Fibroblast of villous mesenchyme (primary cell): Measurements from ENCODE around the gene KRT77. TPM values are rescaled to one million over a fixed set of nuclear protein-coding genes. Genes with fewer than 3 reads are reported as not detected.

Source experiments
- DNase-seq: peaks from one replicate; pipeline ENCODE4 v3.0.0-alpha.2; 2010; ENCODE audit warnings: low read depth
- H3K4me3 ChIP-seq: 2 replicates; pipeline ENCODE4 v1.5.1; 2011; ENCODE audit warnings: low read depth, mild to moderate bottlenecking, low read length
- total RNA-seq: library from RNA; depleted of rRNA; stranded (reverse); fragments of >200 nt; gene quantifications from 2 replicates; pipeline ENCODE4 v1.2.3, GENCODE V29; 2012
- TF ChIP-seq, protein P1 (sequence below): IDR thresholded peaks from 2 replicates; pipeline ENCODE4 v1.5.1; 2012; ENCODE audit warnings: low read depth, mild to moderate bottlenecking, low read length; ENCODE audit not compliant: insufficient read depth

KRT77 gene
- total RNA-seq, 1 donor = not detected

DNA sequence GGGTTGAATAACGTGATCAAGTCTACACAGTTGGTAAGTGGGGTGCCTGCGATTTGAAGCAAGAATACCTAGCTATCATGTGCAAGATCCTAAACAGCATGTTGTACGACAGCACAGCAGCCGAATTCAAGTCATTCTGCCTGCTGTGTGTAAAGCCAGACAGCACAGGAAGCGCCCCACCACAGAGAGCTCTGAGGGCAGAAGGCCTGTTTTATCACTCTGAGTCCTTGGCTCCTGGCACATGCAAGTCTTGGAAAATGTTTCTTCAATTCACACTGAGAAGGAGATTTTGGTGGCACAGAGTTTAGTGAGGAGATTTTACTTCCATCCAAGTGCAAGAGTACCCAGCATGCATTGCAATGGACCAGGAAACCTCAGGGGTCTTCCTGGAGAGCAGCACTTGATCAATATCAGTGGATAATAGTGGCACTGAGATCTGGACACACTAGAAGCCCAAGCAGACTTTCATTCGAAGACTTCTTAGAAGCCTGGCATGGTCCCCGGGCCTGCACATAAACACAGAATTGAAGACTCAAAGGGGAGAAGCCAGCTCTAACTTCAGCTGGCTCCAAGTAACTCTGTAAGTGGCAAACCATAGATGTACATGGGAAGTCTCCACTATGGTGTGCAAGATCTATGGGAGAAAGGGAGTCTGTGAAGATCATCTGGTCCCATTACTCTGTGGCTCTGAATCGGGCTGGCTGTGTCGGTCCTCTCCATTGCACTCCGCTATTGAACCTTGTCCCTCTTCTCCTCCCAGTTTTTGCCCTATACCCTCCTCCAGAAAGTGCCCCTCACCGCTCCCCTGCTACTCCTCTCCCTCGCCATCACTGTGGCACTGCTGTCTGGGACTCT lies 21.6 kb downstream of the KRT77 start:
- TF ChIP-seq, protein P1, sequence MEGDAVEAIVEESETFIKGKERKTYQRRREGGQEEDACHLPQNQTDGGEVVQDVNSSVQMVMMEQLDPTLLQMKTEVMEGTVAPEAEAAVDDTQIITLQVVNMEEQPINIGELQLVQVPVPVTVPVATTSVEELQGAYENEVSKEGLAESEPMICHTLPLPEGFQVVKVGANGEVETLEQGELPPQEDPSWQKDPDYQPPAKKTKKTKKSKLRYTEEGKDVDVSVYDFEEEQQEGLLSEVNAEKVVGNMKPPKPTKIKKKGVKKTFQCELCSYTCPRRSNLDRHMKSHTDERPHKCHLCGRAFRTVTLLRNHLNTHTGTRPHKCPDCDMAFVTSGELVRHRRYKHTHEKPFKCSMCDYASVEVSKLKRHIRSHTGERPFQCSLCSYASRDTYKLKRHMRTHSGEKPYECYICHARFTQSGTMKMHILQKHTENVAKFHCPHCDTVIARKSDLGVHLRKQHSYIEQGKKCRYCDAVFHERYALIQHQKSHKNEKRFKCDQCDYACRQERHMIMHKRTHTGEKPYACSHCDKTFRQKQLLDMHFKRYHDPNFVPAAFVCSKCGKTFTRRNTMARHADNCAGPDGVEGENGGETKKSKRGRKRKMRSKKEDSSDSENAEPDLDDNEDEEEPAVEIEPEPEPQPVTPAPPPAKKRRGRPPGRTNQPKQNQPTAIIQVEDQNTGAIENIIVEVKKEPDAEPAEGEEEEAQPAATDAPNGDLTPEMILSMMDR = no peak
- no peak for DNase-seq

DNA sequence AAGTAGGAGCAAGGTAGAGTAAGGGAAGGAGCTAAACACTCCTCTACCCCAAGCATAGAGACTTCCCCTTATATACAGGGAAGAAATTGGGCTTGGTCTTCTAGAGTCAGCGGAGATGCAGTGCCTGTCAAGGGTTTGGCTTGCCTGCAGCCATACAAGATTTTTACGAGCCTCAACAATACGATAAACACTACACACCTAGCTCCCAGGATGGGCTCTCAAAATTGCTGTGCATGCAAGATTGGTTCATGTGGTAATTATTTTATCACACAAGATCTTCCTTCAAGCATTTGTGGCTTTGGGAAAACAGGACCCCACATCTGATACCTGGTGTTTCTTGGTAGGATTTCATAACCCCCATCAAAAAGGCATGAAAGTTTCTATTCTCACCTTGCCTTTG lies 23.0 kb downstream of the KRT77 start, which contains the start of gene KRT1:
KRT1 (minus strand) TSS at position 45 of the 400 bp plus-strand sequence. CDS start 59 bp downstream, outside the sequence.
- no peak for DNase-seq
- H3K4me3 ChIP-seq = no peak within 1 kb of the TSS
- TF ChIP-seq, protein P1 = no peak

More for the DNA sequence above, 21.6 kb downstream of the KRT77 start:
- H3K4me3 ChIP-seq = no peak overlapping the region

DNA sequence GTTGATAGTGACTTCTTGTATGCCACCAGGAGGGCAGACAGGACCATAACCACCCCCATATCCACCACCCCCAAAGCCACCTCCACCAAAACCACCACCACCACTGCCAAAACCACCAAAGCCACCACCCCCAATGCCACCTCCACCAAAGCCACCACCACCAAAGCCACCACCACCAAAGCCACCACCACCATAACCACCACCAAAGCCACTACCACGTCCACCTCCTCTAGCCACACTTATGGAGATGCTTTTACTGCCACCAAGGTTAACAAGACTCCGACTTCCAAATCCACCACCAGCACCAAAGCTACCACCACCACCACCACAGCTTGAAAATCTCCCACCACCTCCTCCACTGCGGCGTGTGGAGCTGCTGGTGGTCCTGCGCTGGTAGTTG lies 23.4 kb downstream of the KRT77 start:
- no peak overlapping the region for H3K4me3 ChIP-seq
- TF ChIP-seq, protein P1 = no peak
- DNase-seq = no peak

DNA sequence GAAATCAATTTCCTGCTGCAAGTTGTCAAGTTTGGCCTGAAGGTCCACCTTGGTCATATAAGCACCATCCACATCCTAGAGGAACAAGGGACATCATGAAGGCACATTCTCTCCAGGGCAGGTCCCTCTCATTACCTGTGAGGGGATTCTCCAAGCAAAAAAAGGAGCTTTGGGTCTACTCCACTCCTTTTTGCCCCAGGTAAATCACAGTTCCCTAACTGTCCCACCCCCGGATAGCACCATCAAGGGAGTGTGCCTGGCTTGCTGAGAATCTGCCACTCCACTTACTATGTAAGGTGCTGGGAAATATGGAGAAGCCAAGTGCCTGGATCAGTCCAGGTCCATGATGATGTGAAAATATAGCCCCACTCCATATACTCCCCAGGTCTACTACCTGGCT lies 25.7 kb downstream of the KRT77 start:
- DNase-seq = no peak

DNA sequence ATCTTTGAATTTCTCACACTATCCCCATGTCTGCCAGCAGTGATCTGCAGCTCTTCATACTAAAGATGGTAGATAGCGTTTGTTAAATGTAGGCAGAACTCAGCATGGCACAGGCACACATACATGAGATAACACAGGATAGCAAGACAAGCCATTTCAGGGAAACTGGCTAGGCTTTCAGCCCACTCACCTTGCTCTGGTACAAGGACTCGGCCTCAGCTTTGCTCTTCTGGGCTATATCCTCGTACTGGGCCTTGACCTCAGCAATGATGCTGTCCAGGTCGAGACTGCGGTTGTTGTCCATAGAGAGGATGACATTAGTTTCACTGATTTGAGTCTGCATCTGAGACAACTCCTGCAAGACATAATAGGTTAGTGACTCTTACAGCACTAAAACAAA lies 26.2 kb downstream of the KRT77 start:
- H3K4me3 ChIP-seq = no peak overlapping the region
- TF ChIP-seq, protein P1 = no peak
- DNase-seq = no peak

More for the DNA sequence above, 25.7 kb downstream of the KRT77 start:
- H3K4me3 ChIP-seq = no peak overlapping the region
- TF ChIP-seq, protein P1 = no peak

DNA sequence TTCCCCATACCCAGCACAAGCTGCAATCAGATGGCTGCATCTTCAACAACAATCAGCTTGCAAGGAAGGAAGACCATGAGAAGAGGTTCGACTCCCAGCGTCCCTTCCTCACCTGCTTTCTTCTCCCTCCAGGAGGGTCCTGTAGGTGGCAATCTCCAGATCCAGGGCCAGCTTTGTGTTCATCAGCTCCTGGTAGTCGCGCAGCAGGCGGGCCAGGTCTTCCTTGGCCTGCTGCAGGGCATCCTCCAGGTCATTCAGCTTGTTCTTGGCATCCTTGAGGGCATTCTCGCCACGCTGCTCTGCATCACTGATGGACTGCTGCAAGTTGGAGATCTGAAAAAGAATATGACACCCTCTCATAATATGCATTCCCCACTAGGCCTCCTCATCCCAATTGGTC lies 27.2 kb downstream of the KRT77 start:
- no peak for DNase-seq
- TF ChIP-seq, protein P1 = no peak
- H3K4me3 ChIP-seq = no peak overlapping the region
